Endothelial cell (in vitro differentiated cells): ENCODE measurements around the gene KATNB1. TPM values are rescaled to one million over a fixed set of nuclear protein-coding genes. Genes with fewer than 3 reads are reported as not detected.

Experiments
- DNase-seq: peaks from one replicate; pipeline ENCODE4 v3.0.0; 2021; ENCODE audit warnings: low spot score
- H3K27ac Mint-ChIP-seq: one replicate; pipeline ENCODE4 v1.8.0; 2021; ENCODE audit warnings: mixed read lengths, inconsistent platforms; ENCODE audit not compliant: unreplicated experiment
- H3K27me3 Mint-ChIP-seq: one replicate; pipeline ENCODE4 v1.8.0; 2021; ENCODE audit warnings: mild to moderate bottlenecking, moderate library complexity, mixed read lengths, inconsistent platforms; ENCODE audit not compliant: unreplicated experiment
- H3K36me3 Mint-ChIP-seq: one replicate; pipeline ENCODE4 v1.8.0; 2021; ENCODE audit warnings: mild to moderate bottlenecking, low read depth, mixed read lengths, inconsistent platforms; ENCODE audit not compliant: unreplicated experiment
- H3K4me1 Mint-ChIP-seq: one replicate; pipeline ENCODE4 v1.8.0; 2021; ENCODE audit warnings: mild to moderate bottlenecking, mixed read lengths, inconsistent platforms; ENCODE audit not compliant: unreplicated experiment
- H3K4me3 Mint-ChIP-seq: one replicate; pipeline ENCODE4 v1.8.0; 2021; ENCODE audit warnings: mild to moderate bottlenecking, mixed read lengths, inconsistent platforms; ENCODE audit not compliant: unreplicated experiment
- H3K9me3 Mint-ChIP-seq: one replicate; pipeline ENCODE4 v1.8.0; 2021; ENCODE audit warnings: mixed read lengths, inconsistent platforms; ENCODE audit not compliant: unreplicated experiment
- CTCF ChIP-seq: fragments of 200-600 bp; sonication (generic); IDR thresholded peaks from one replicate; pipeline ENCODE4 v1.5.0; 2021; ENCODE audit warnings: antibody characterized with exemption; ENCODE audit not compliant: unreplicated experiment
- total RNA-seq: library from RNA; stranded (reverse); fragmentation: NEBNext Ultra II Directional; extraction: Animal tissue kit (Norgen Biotek cat#: 25700); gene quantifications from one replicate; pipeline ENCODE4 v1.2.1, GENCODE V29; 2021; ENCODE audit not compliant: unreplicated experiment

KATNB1 gene
- total RNA-seq, 1 donor from 2014 or later = 29.2 TPM

- DNase-seq = no peak
- no peak overlapping the region for H3K4me3 Mint-ChIP-seq
- no peaks in the 10 kb centered on the region for H3K9me3 Mint-ChIP-seq
- no peak overlapping the region for H3K27ac Mint-ChIP-seq
- TF ChIP-seq CTCF = no peak
- peaks cover 24% of the 10 kb centered on the region for H3K36me3 Mint-ChIP-seq
- no peaks in the 10 kb centered on the region for H3K4me1 Mint-ChIP-seq
- peaks cover 13% of the 10 kb centered on the region for H3K27me3 Mint-ChIP-seq
Measured at GRCh38 chr16:57749856-57750452, 14.4 kb downstream of the KATNB1 start.

- peaks cover 18% of the 10 kb centered on the region for H3K27me3 Mint-ChIP-seq
- no peaks in the 10 kb centered on the region for H3K9me3 Mint-ChIP-seq
- H3K4me3 Mint-ChIP-seq = no peak overlapping the region
- H3K36me3 Mint-ChIP-seq = peaks cover 22% of the 10 kb centered on the region
- DNase-seq = no peak
- no peak for TF ChIP-seq CTCF
- no peak overlapping the region for H3K27ac Mint-ChIP-seq
- H3K4me1 Mint-ChIP-seq = no peaks in the 10 kb centered on the region
Measured at GRCh38 chr16:57750796-57751538, 15.4 kb downstream of the KATNB1 start.

GRCh38 chr16:57751539-57752202, 16.1 kb downstream of the KATNB1 start:
- Mint-ChIP-seq H3K9me3 (no peaks in the 10 kb centered on the region), H3K27me3 (peaks cover 18% of the 10 kb centered on the region), H3K27ac (no peak overlapping the region), H3K4me1 (no peaks in the 10 kb centered on the region), H3K36me3 (peaks cover 24% of the 10 kb centered on the region), H3K4me3 (no peak overlapping the region)
- no peak for DNase-seq
- no peak for TF ChIP-seq CTCF

- Mint-ChIP-seq H3K27me3 (peaks cover 18% of the 10 kb centered on the region), H3K36me3 (peaks cover 24% of the 10 kb centered on the region), H3K27ac (no peak overlapping the region), H3K4me3 (no peak overlapping the region), H3K4me1 (no peaks in the 10 kb centered on the region), H3K9me3 (no peaks in the 10 kb centered on the region)
- DNase-seq = no peak
- no peak for TF ChIP-seq CTCF
Measured at GRCh38 chr16:57752203-57752580, 16.6 kb downstream of the KATNB1 start.
